Measurements from ENCODE around the gene APOA4. TPM values are rescaled to one million over a fixed set of nuclear protein-coding genes. Genes with fewer than 3 reads are reported as not detected.

Gene APOA4
- total and polyA plus RNA-seq, 8 donors, result 0.08 to 278 (median 0.45) TPM; not detected in 4

- Histone ChIP-seq H3K36me3 (peaks cover 30 to 39% (median 37%) of the 10 kb centered on the region in 4 donors), H3K4me1 (peaks cover 11 to 42% (median 37%) of the 10 kb centered on the region in 4 donors), H3K27ac (peak within 1 kb of the TSS; percentile 75 to 96 (median 91)), H3K27me3 (no peaks in the 10 kb centered on the region), H3K4me3 (peak within 1 kb of the TSS; percentile 78 to 99 (median 94)), H3K9me3 (no peaks in the 10 kb centered on the region)
- peak in 1 of 4 donors; percentile 66 for TF ChIP-seq POLR2A (IDR thresholded peaks at IDR 0.05)
- TF ChIP-seq POLR2AphosphoS5 (IDR thresholded peaks at IDR 0.05), result peak; percentile 48 to 86 (median 84)
- TF ChIP-seq CTCF (IDR thresholded peaks at IDR 0.05), result peak in 1 of 7 experiments; percentile 6
- no peak for TF ChIP-seq EP300 (IDR thresholded peaks at IDR 0.05)
- peak; percentile 89 to 95 for DNase-seq
- intact Hi-C loops (cut with DNase I; ENCODE audit: low total_unique reads), result loop anchor here (5.0 kb wide), 1 partner anchor 49 kb away; the partner anchor contains the start of gene APOA1
- WGBS, 5 donors, result 1% methylated on average over 21 to 56 of the region's 56 CpGs
Observed at GRCh38 chr11:116787786-116788486, 35.2 kb downstream of the APOA4 start, which contains the start of gene ZPR1. TSS of gene ZPR1 (minus strand) at chr11:116788023. CDS start at chr11:116787990, 33 bp downstream.

- DNase-seq, result no peak
- TF ChIP-seq POLR2A (IDR thresholded peaks at IDR 0.05), result no peak
- Histone ChIP-seq H3K9me3 (no peaks in the 10 kb centered on the region), H3K36me3 (peaks cover 35 to 45% (median 42%) of the 10 kb centered on the region in 4 donors), H3K4me3 (peak overlapping the region; percentile 78 to 99 (median 94)), H3K27ac (peak overlapping the region; percentile 75 to 96 (median 91)), H3K27me3 (no peaks in the 10 kb centered on the region), H3K4me1 (peaks cover 11 to 40% (median 36%) of the 10 kb centered on the region in 4 donors)
- WGBS, 5 donors, result 0 to 2% (median 1%) methylated on average over 12 to 15 of the region's 15 CpGs
- intact Hi-C loops (cut with DNase I; ENCODE audit: low total_unique reads), result loop anchor here (5.0 kb wide), 1 partner anchor 50 kb away; the partner anchor contains the start of gene APOA1
Observed at GRCh38 chr11:116787436-116787785, 35.7 kb downstream of the APOA4 start.

GRCh38 chr11:116786966-116787365 is 36.1 kb downstream of the APOA4 start:
- H3K27ac ChIP-seq, result peak overlapping the region in 3 of 5 donors; percentile 90 to 96 (median 92)
- H3K27me3 ChIP-seq, result no peaks in the 10 kb centered on the region
- peaks cover 11 to 39% (median 32%) of the 10 kb centered on the region in 4 donors for H3K4me1 ChIP-seq
- intact Hi-C loops (cut with DNase I; ENCODE audit: low total_unique reads), result loop anchor here (5.0 kb wide), 1 partner anchor 50 kb away; the partner anchor contains the start of gene APOA1
- H3K9me3 ChIP-seq, result no peaks in the 10 kb centered on the region
- H3K4me3 ChIP-seq, result peak overlapping the region; percentile 78 to 99 (median 94)
- DNase-seq, result no peak
- TF ChIP-seq POLR2AphosphoS5 (IDR thresholded peaks at IDR 0.05) (no peak), EP300 (IDR thresholded peaks at IDR 0.05) (no peak), POLR2A (IDR thresholded peaks at IDR 0.05) (no peak)
- 35 to 58% (median 49%) methylated on average over 5 of the region's 5 CpGs for WGBS, 5 donors
- peaks cover 40 to 49% (median 47%) of the 10 kb centered on the region in 4 donors for H3K36me3 ChIP-seq

GRCh38 chr11:116786326-116786725 is 36.8 kb downstream of the APOA4 start:
- Histone ChIP-seq H3K27ac (no peak overlapping the region), H3K36me3 (peaks cover 45 to 56% (median 53%) of the 10 kb centered on the region in 4 donors), H3K27me3 (no peaks in the 10 kb centered on the region), H3K4me1 (peaks cover 7 to 33% (median 26%) of the 10 kb centered on the region in 4 donors), H3K9me3 (no peaks in the 10 kb centered on the region), H3K4me3 (peak overlapping the region in 1 of 4 donors; percentile 95)
- WGBS, 5 donors, result 74 to 94% (median 80%) methylated on average over 2 of the region's 2 CpGs
- intact Hi-C loops (cut with DNase I; ENCODE audit: low total_unique reads), result loop anchor here (5.0 kb wide), 1 partner anchor 51 kb away; the partner anchor contains the start of gene APOA1
- no peak for TF ChIP-seq CTCF (IDR thresholded peaks at IDR 0.05)
- no peak for TF ChIP-seq POLR2A (IDR thresholded peaks at IDR 0.05)
- TF ChIP-seq POLR2AphosphoS5 (IDR thresholded peaks at IDR 0.05), result no peak
- no peak for TF ChIP-seq EP300 (IDR thresholded peaks at IDR 0.05)
- no peak for DNase-seq

- Histone ChIP-seq H3K27me3 (no peaks in the 10 kb centered on the region), H3K27ac (no peak overlapping the region), H3K4me1 (peaks cover 6 to 17% (median 14%) of the 10 kb centered on the region in 4 donors), H3K9me3 (no peaks in the 10 kb centered on the region), H3K4me3 (no peak overlapping the region), H3K36me3 (peaks cover 74 to 92% (median 89%) of the 10 kb centered on the region in 4 donors)
- DNase-seq, result no peak
- TF ChIP-seq POLR2AphosphoS5 (IDR thresholded peaks at IDR 0.05), result no peak
- no peak for TF ChIP-seq POLR2A (IDR thresholded peaks at IDR 0.05)
- no peak for TF ChIP-seq CTCF (IDR thresholded peaks at IDR 0.05)
- TF ChIP-seq EP300 (IDR thresholded peaks at IDR 0.05), result no peak
- WGBS, 5 donors, result 81 to 87% (median 85%) methylated on average over 4 of the region's 4 CpGs
- intact Hi-C loops (cut with DNase I; ENCODE audit: low total_unique reads), result no loop called here
Observed at GRCh38 chr11:116782728-116783127, 40.4 kb downstream of the APOA4 start.
